ENCODE measurements around the gene LRRC45. TPM values are rescaled to one million over a fixed set of nuclear protein-coding genes. Genes with fewer than 3 reads are reported as not detected.

Gene LRRC45
- total and polyA plus RNA-seq, 9 of the 15 experiments (the other 6 are each of a cell fraction or from before 2014, with no cell fraction given), result 3.5 to 21.5 (median 11.2) TPM; not detected in 2

DNA sequence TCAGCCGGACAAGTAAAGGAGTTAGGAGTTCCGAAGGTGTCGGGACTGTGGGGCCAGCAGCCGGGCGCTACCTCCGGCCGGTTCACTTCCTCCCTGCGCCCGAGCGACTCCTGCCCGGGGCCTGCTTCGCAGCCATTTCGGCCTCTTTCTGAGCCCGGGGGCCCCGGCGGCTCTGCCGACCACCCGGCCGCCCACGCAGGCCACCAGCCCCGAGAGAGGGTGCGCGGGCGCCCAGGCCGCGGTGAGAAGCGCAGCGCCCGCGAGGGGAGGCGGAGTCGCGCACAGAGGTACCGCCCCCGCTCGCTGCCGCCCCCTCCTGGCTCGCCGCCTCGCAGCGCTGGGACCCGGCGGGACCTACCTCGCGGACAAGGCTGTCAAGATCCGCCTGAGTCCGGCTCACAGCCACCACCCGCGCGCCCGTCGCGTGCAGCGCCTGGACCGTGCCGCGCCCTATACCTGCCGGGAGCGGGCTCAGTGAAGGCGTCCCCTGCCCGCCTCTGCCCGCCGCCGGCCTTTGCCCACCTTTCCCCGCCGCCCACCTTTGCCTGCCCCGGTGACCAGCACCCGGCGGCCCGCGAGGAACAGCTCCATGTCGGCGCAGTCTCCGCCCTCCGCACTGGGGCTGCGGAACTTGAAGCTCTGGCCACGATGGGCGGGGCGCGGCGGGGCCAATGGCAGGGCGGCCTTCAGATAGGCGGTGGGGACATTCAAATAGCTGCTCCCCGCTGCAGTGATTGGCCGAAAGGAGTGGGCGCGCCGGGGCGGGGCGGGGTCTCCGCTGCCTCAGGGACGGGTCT, 14.2 kb downstream of the LRRC45 start, which contains the start of gene DCXR (continued):
- peak; percentile 96 for TF ChIP-seq POLR2AphosphoS5 (IDR thresholded peaks at IDR 0.05; ENCODE audit: control insufficient read depth, insufficient read depth, low read depth, low read length)
- 0 out of 2 replicates have a peak, but pooled peaks have one; percentile 44 for TF ChIP-seq PHF21A (IDR thresholded peaks at IDR 0.05; ENCODE audit: borderline replicate concordance, low read depth)
- peak; percentile 5 for TF ChIP-seq JUND (IDR thresholded peaks at IDR 0.05; ENCODE audit: borderline replicate concordance, low read depth, low read length)
- no peak; the same call in 2 of the 3 replicates for TF ChIP-seq JUND (tag; IDR thresholded peaks at IDR 0.05; ENCODE audit: borderline replicate concordance, low read depth, low read length)
- TF ChIP-seq, protein P1, sequence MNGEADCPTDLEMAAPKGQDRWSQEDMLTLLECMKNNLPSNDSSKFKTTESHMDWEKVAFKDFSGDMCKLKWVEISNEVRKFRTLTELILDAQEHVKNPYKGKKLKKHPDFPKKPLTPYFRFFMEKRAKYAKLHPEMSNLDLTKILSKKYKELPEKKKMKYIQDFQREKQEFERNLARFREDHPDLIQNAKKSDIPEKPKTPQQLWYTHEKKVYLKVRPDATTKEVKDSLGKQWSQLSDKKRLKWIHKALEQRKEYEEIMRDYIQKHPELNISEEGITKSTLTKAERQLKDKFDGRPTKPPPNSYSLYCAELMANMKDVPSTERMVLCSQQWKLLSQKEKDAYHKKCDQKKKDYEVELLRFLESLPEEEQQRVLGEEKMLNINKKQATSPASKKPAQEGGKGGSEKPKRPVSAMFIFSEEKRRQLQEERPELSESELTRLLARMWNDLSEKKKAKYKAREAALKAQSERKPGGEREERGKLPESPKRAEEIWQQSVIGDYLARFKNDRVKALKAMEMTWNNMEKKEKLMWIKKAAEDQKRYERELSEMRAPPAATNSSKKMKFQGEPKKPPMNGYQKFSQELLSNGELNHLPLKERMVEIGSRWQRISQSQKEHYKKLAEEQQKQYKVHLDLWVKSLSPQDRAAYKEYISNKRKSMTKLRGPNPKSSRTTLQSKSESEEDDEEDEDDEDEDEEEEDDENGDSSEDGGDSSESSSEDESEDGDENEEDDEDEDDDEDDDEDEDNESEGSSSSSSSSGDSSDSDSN (IDR thresholded peaks at IDR 0.05; ENCODE audit: borderline replicate concordance in 1 of 2, low read depth in 2 of 2, low read length in 2 of 2), result peak; percentile 32 to 39; a peak in 1 of 4 replicates
- TF ChIP-seq, protein P2, sequence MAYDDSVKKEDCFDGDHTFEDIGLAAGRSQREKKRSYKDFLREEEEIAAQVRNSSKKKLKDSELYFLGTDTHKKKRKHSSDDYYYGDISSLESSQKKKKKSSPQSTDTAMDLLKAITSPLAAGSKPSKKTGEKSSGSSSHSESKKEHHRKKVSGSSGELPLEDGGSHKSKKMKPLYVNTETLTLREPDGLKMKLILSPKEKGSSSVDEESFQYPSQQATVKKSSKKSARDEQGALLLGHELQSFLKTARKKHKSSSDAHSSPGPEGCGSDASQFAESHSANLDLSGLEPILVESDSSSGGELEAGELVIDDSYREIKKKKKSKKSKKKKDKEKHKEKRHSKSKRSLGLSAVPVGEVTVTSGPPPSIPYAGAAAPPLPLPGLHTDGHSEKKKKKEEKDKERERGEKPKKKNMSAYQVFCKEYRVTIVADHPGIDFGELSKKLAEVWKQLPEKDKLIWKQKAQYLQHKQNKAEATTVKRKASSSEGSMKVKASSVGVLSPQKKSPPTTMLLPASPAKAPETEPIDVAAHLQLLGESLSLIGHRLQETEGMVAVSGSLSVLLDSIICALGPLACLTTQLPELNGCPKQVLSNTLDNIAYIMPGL (CRISPR knock-in tag; IDR thresholded peaks at IDR 0.05), result peak; percentile 98
- TF ChIP-seq, protein P3, sequence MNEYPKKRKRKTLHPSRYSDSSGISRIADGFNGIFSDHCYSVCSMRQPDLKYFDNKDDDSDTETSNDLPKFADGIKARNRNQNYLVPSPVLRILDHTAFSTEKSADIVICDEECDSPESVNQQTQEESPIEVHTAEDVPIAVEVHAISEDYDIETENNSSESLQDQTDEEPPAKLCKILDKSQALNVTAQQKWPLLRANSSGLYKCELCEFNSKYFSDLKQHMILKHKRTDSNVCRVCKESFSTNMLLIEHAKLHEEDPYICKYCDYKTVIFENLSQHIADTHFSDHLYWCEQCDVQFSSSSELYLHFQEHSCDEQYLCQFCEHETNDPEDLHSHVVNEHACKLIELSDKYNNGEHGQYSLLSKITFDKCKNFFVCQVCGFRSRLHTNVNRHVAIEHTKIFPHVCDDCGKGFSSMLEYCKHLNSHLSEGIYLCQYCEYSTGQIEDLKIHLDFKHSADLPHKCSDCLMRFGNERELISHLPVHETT (CRISPR knock-in tag; conservative IDR thresholded peaks at IDR 0.05 in 1 of 2, IDR thresholded peaks at IDR 0.05 in 1 of 2), result peak in 1 of 2 experiments; percentile 40; a peak in 1 of 4 replicates
- peak; percentile 18; the same call in 1 of the 2 replicates for TF ChIP-seq HCFC1 (IDR thresholded peaks at IDR 0.05; ENCODE audit: low read depth, low read length)
- TF ChIP-seq, protein P4, sequence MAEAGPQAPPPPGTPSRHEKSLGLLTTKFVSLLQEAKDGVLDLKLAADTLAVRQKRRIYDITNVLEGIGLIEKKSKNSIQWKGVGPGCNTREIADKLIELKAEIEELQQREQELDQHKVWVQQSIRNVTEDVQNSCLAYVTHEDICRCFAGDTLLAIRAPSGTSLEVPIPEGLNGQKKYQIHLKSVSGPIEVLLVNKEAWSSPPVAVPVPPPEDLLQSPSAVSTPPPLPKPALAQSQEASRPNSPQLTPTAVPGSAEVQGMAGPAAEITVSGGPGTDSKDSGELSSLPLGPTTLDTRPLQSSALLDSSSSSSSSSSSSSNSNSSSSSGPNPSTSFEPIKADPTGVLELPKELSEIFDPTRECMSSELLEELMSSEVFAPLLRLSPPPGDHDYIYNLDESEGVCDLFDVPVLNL (CRISPR knock-in tag; IDR thresholded peaks at IDR 0.05; ENCODE audit: low read depth), result 0 out of 2 replicates have a peak, but pooled peaks have one; percentile 14
- TF ChIP-seq NFXL1 (CRISPR knock-in tag; IDR thresholded peaks at IDR 0.05), result no peak
- peak; percentile 99 for TF ChIP-seq RBFOX2 (IDR thresholded peaks at IDR 0.05; ENCODE audit: low read depth, low read length)
- TF ChIP-seq SP1 (CRISPR knock-in tag; IDR thresholded peaks at IDR 0.05), result peak; percentile 97
- no peak for TF ChIP-seq ZNF584 (CRISPR knock-in tag; IDR thresholded peaks at IDR 0.05; ENCODE audit: low read depth)
- TF ChIP-seq SIRT6 (IDR thresholded peaks at IDR 0.05; ENCODE audit: low read depth, low read length), result no peak
- TF ChIP-seq, protein P5, sequence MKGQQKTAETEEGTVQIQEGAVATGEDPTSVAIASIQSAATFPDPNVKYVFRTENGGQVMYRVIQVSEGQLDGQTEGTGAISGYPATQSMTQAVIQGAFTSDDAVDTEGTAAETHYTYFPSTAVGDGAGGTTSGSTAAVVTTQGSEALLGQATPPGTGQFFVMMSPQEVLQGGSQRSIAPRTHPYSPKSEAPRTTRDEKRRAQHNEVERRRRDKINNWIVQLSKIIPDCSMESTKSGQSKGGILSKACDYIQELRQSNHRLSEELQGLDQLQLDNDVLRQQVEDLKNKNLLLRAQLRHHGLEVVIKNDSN (CRISPR knock-in tag; IDR thresholded peaks at IDR 0.05), result peak; percentile 28; the same call in 1 of the 2 replicates
- TF ChIP-seq ZNF717 (CRISPR knock-in tag; IDR thresholded peaks at IDR 0.05), result no peak
- TF ChIP-seq TAF1 (IDR thresholded peaks at IDR 0.05; ENCODE audit: control insufficient read depth, extremely low read depth, insufficient read depth, low read length, severe bottlenecking), result peak; percentile 54
- TF ChIP-seq IRF2 (CRISPR knock-in tag; IDR thresholded peaks at IDR 0.05), result 0 out of 2 replicates have a peak, but pooled peaks have one; percentile 47
